Measurements from ENCODE around the gene TEX13B.

DNA sequence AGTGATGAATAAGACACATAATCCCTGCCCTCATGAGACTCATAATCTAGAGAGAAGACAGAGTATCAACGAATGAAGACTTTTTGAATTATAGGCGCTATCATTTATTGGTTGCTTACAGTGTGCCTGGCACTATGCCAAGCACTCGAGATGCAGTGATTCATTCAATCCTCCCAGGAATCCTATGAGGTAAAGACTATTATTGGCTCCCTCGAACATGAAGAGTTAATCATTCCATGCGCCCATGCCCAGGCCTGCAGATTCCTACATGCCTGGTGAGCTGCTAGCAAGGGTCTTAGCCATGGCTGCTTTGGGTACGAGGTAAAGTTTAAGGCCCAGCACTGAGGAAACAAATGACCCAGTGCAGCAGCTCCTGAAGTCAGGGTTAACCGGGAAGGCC lies 47.0 kb downstream of the TEX13B start:
- TF ChIP-seq EZH2 (IDR thresholded peaks at IDR 0.05; ENCODE audit: borderline replicate concordance): no peak
- TF ChIP-seq, protein P1, sequence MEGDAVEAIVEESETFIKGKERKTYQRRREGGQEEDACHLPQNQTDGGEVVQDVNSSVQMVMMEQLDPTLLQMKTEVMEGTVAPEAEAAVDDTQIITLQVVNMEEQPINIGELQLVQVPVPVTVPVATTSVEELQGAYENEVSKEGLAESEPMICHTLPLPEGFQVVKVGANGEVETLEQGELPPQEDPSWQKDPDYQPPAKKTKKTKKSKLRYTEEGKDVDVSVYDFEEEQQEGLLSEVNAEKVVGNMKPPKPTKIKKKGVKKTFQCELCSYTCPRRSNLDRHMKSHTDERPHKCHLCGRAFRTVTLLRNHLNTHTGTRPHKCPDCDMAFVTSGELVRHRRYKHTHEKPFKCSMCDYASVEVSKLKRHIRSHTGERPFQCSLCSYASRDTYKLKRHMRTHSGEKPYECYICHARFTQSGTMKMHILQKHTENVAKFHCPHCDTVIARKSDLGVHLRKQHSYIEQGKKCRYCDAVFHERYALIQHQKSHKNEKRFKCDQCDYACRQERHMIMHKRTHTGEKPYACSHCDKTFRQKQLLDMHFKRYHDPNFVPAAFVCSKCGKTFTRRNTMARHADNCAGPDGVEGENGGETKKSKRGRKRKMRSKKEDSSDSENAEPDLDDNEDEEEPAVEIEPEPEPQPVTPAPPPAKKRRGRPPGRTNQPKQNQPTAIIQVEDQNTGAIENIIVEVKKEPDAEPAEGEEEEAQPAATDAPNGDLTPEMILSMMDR (IDR thresholded peaks at IDR 0.05; ENCODE audit: poor library complexity): no peak
- TF ChIP-seq EZH2phosphoT487 (IDR thresholded peaks at IDR 0.05; ENCODE audit: low read depth, severe bottlenecking, unreplicated experiment): no peak
